ENCODE measurements around the gene RHEX. TPM values are rescaled to one million over a fixed set of nuclear protein-coding genes. Genes with fewer than 3 reads are reported as not detected.

RHEX gene
- total RNA-seq, 4 donors from 2014 or later = 0.45 to 11.2 (median 7.7) TPM

GRCh38 chr1:206022766-206023165, 30.2 kb upstream of the RHEX start:
- TF ChIP-seq POLR2AphosphoS5 (IDR thresholded peaks at IDR 0.05) = no peak
- no peak for TF ChIP-seq CTCF (IDR thresholded peaks at IDR 0.05)
- no peak for TF ChIP-seq POLR2A (IDR thresholded peaks at IDR 0.05; ENCODE audit: low read depth)
- no peak for TF ChIP-seq EP300 (IDR thresholded peaks at IDR 0.05)
- Histone ChIP-seq H3K4me1 (no peaks in the 10 kb centered on the region), H3K36me3 (no peaks in the 10 kb centered on the region), H3K4me3 (no peak overlapping the region), H3K27ac (replicated peaks in 1 of 4) (no peak overlapping the region), H3K27me3 (peaks cover 0 to 9% (median 0%) of the 10 kb centered on the region in 4 donors), H3K9me3 (peaks cover 0 to under 1% (median 0%) of the 10 kb centered on the region in 4 donors)
- intact Hi-C loops (cut with DNase I) = no loop called here
- whole genome bisulfite sequencing = 91% methylated on average over 7 of the region's 7 CpGs
- no peak for DNase-seq (ENCODE audit: extremely low spot score)

GRCh38 chr1:206023695-206024094, 29.3 kb upstream of the RHEX start, which contains the start of gene CTSE:
CTSE (minus strand) TSS chr1:206023895; CDS start chr1:206023791, 104 bp downstream.
- no peaks in the 10 kb centered on the region for H3K36me3 ChIP-seq
- TF ChIP-seq EP300 (IDR thresholded peaks at IDR 0.05) (no peak), POLR2A (IDR thresholded peaks at IDR 0.05; ENCODE audit: low read depth) (no peak), CTCF (IDR thresholded peaks at IDR 0.05) (no peak), POLR2AphosphoS5 (IDR thresholded peaks at IDR 0.05) (no peak)
- no peak within 1 kb of the TSS for H3K4me3 ChIP-seq
- no peak for DNase-seq (ENCODE audit: extremely low spot score)
- 92% methylated on average over 11 of the region's 11 CpGs for WGBS
- peaks cover 0 to 19% (median 0%) of the 10 kb centered on the region in 4 donors for H3K27me3 ChIP-seq
- H3K4me1 ChIP-seq = no peaks in the 10 kb centered on the region
- no peak within 1 kb of the TSS for H3K27ac ChIP-seq (replicated peaks in 1 of 4)
- no peaks in the 10 kb centered on the region for H3K9me3 ChIP-seq
- intact Hi-C loops (cut with DNase I) = no loop called here

- H3K4me3 ChIP-seq = no peak overlapping the region
- H3K36me3 ChIP-seq = no peaks in the 10 kb centered on the region
- H3K27ac ChIP-seq (replicated peaks in 1 of 4) = no peak overlapping the region
- peaks cover 0 to 22% (median 0%) of the 10 kb centered on the region in 4 donors for H3K27me3 ChIP-seq
- no peaks in the 10 kb centered on the region for H3K9me3 ChIP-seq
- H3K4me1 ChIP-seq = no peaks in the 10 kb centered on the region
- no peak for TF ChIP-seq CTCF (IDR thresholded peaks at IDR 0.05)
- no peak for TF ChIP-seq EP300 (IDR thresholded peaks at IDR 0.05)
- TF ChIP-seq POLR2AphosphoS5 (IDR thresholded peaks at IDR 0.05) = no peak
- TF ChIP-seq POLR2A (IDR thresholded peaks at IDR 0.05; ENCODE audit: low read depth) = no peak
- DNase-seq (ENCODE audit: extremely low spot score) = no peak
- WGBS = 75% methylated on average over 3 of the region's 3 CpGs
- intact Hi-C loops (cut with DNase I) = no loop called here
Measured at GRCh38 chr1:206025283-206025820, 27.6 kb upstream of the RHEX start.

GRCh38 chr1:206029484-206029883, 23.5 kb upstream of the RHEX start:
- Histone ChIP-seq H3K4me3 (no peak overlapping the region), H3K36me3 (no peaks in the 10 kb centered on the region), H3K9me3 (no peaks in the 10 kb centered on the region), H3K27ac (replicated peaks in 1 of 4) (no peak overlapping the region), H3K27me3 (peaks cover 0 to 14% (median 0%) of the 10 kb centered on the region in 4 donors), H3K4me1 (no peaks in the 10 kb centered on the region)
- 31% methylated on average over 4 of the region's 4 CpGs for WGBS
- intact Hi-C loops (cut with DNase I) = no loop called here
- DNase-seq (ENCODE audit: extremely low spot score) = no peak
- TF ChIP-seq CTCF (IDR thresholded peaks at IDR 0.05) (no peak), POLR2AphosphoS5 (IDR thresholded peaks at IDR 0.05) (peak in 1 of 2 donors; percentile 11)

- no peak for DNase-seq (ENCODE audit: extremely low spot score)
- no peaks in the 10 kb centered on the region for H3K9me3 ChIP-seq
- peaks cover 0 to 19% (median 0%) of the 10 kb centered on the region in 4 donors for H3K27me3 ChIP-seq
- H3K27ac ChIP-seq (replicated peaks in 1 of 4) = no peak overlapping the region
- TF ChIP-seq POLR2AphosphoS5 (IDR thresholded peaks at IDR 0.05) = no peak
- no peak for TF ChIP-seq POLR2A (IDR thresholded peaks at IDR 0.05; ENCODE audit: low read depth)
- TF ChIP-seq EP300 (IDR thresholded peaks at IDR 0.05) = no peak
- no peak for TF ChIP-seq CTCF (IDR thresholded peaks at IDR 0.05)
- H3K4me3 ChIP-seq = no peak overlapping the region
- H3K36me3 ChIP-seq = no peaks in the 10 kb centered on the region
- WGBS = 80% methylated on average over 4 of the region's 4 CpGs
- intact Hi-C loops (cut with DNase I) = loop anchor here (5.0 kb wide), 1 partner anchor 77 kb away; no protein-coding TSS in a partner anchor
- no peaks in the 10 kb centered on the region for H3K4me1 ChIP-seq
Measured at GRCh38 chr1:206030191-206030590, 22.8 kb upstream of the RHEX start.

Measured in esophagus muscularis mucosa (tissue), 4 donors.